HG03139 (cell line): Measurements from ENCODE around the gene DCBLD2.
"Not testable (repeated sequence)": the region's sequence is repeated elsewhere in the genome, so short reads cannot be mapped to it uniquely, and the experiment has no call there.

ENCODE experiments used
- ATAC-seq: cut with Tn5 transposase; IDR thresholded peaks from one replicate; pipeline ENCODE4 v1.9.1; 2021; ENCODE audit not compliant: unreplicated experiment

Gene DCBLD2

DNA sequence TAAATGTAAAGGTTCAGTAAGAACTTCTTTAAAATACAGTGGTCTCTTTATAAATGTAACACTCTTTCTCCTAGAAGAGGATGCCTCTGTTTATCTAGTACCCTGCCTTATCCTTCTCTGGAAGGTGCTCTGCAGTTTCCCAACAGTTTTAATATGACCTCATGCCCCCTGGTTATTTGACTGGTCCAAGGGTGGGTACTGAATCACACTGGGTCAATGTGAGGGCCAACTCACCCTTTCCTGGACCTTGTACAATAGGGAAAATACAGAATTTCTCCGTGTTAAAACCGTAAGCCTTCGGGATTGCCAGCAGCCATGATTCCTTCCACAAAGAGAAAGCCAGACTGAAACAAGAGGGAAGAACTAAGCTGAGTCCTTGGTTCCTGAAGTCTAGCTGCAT, 9.2 kb downstream of the DCBLD2 start:
- no peak for ATAC-seq

DNA sequence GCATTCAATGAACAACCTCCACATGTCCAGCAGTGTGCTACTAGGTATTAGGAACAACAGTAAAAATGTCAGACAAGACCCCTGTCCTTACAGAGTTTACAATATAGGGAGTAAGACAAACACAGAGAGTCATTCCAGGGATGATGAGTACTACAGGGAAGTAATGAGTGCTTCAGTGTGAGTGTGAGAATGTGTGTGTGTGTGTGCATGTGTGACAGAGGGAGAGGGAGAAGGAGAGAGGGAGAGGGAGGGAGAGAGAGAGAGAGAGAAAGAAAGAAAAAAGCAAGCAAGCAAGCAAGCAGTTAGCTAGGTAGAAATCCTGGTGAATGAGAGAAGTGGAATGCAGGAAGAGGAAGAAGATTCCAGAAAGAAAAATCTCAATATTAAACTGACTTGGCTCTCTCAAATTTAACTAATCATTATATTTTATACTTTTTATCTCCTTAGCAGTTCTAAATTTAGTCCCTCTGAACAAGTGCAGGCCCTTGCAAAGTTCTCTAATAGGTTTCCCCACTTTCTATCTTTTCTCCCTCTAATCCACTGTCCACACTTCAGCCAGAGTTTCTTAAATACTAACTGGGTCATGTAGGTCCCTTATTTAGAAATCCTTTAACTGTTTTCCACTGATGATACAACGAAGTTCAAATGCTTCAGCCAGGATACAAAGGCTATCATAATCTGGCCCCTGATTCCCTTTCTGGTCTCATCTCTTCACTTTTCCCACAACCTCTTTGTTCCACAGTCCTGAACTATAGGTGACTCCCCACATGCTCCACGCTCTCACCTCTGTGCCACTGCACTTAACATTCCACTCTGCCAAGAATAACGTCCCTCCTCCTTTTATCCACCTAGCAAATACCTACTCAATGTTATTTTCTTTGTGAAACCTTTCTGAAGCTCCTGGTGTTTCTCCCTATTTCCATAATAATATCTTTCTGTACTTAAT, 10.3 kb downstream of the DCBLD2 start:
- ATAC-seq = no peak

DNA sequence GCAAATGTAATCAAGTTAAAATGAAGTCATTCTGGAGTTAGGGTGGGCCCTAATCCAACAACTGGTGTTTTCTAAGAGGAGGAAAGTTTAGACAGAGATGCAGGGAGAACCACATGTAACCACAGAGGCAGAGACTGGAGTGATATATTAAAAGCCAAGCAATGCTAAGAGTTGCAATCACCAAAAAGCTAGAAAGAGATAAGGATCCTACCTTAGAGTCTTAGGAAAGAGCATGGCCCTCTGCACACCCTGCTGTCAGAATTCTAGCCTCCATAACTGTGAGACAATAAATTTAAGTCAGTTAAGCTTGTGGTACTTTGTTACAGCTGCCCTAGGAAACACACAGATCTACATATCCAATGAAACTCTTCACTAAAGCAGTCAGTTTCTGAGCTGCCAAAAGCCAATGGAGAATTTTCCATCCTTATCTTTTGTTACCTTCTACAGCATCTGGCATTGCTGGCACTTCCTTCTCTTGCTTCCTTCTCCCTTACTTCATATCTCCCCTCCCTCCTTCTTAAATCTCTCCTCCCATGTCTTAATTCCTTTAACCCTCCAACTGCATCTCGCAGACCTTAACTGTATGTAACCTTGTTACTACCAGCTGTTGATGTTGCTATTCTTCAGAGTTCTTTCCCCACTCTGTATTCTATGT, 11.2 kb downstream of the DCBLD2 start:
- no peak for ATAC-seq

- ATAC-seq = no peak
Observed at GRCh38 chr3:98887684-98888083, 13.8 kb downstream of the DCBLD2 start.

DNA sequence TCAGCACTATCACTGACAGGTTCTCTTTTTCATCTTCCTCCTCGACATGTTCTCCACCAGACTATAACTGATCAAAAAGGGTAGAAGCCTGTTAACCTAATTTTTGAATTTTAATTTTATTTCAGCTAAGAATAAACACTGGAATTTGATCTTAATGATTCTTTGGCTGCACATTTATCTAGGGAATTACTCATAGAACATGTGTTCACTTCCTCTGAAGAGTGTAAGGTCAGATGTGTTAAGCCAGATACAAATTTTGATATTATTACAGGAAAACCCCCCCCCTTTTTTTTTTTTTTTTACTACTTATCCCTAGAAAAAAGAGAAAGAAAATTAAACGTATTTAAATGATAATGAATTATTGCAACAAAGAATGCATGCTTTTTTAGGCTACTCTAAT, 15.0 kb downstream of the DCBLD2 start:
- ATAC-seq = no peak

DNA sequence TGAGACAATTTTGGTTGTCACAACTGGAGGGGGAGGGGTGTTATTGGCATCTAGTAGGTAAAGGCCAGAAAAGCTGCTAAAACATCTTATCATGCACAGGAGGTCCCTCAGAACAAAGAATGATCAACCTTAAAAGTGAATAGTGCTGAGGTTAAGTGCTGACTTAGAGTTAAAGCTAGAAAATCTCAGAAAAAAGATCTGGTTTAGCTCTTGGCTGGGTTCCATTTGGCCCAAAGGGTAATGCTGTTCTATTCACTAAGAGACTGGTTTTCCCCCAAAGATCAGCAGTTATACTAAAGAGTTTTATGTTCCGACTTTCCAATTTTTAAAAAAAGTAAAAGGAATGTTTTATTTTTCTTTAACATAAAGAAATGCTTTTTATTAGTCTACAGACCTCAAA, 15.6 kb downstream of the DCBLD2 start:
- ATAC-seq = no peak

- no peak for ATAC-seq
Observed at GRCh38 chr3:98884675-98885371, 16.7 kb downstream of the DCBLD2 start.

GRCh38 chr3:98882614-98883333, 18.7 kb downstream of the DCBLD2 start:
- not testable (repeated sequence) for ATAC-seq

GRCh38 chr3:98877132-98877531, 24.4 kb downstream of the DCBLD2 start:
- no peak for ATAC-seq

DNA sequence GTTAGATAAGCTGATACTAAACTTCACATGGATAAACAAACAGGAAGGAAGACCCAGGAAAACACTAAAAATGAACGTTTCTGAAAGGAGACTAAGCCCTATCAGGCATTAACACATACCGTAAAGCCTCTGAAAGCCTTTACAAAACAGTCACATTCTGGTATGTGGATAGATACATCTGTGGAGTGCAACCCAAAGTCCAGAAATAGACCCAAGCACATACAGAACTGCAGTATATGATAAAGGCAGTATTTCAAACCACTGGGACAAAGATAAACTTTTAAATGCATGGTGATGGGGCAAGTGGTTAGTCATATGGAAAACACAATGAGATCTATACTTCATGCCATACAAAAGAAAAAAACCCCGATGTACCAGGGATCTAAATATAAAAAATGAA, 26.0 kb downstream of the DCBLD2 start:
- ATAC-seq = no peak

DNA sequence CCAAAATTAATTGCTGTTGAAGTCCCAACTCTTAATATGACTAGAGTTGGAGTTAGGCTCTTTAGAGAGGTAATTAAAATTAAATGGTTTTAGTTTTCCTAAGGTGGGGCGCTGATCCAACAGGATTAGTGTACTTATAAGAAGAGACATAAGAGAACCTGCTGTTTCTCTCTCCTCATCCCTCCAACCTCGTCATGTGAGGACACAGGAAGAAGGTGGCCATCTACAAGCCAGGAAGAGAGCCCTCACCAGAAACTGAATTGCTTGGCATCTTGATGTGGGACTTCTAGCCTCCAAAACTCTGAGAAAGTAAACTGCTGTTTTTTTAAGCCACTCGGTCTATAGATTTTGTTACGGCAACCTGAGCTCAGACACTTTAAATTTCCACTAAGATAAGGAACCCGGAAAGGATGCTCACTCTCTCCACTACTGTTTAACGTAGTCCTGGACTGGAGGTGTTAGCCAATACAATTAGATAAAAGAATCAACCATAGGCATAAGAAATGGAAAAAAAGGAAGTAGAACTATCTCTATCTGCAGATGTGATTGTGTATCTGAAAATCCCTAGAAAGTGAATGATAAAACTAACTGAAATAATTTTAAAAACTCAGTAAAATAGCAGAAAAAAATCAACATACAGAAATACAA, 26.8 kb downstream of the DCBLD2 start:
- no peak for ATAC-seq

DNA sequence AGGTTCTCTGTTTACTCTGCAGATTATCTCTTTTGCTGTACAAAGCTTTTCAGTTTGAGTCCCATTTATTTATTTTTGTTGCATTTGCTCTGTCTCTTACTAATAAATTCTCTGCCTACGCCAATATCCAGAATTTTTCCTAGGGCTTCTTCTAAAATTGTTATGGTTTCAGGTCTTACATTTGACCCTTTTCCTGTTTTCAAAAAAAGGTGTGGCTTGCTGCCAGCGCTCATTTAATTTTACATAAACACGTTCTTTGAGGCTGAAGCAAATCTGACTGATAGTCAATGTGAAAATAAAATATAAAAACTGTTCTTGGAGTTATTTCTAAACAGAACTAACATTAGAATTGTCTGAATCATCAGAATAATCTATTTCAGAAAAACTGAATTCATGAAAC, 32.1 kb downstream of the DCBLD2 start:
- ATAC-seq = no peak

DNA sequence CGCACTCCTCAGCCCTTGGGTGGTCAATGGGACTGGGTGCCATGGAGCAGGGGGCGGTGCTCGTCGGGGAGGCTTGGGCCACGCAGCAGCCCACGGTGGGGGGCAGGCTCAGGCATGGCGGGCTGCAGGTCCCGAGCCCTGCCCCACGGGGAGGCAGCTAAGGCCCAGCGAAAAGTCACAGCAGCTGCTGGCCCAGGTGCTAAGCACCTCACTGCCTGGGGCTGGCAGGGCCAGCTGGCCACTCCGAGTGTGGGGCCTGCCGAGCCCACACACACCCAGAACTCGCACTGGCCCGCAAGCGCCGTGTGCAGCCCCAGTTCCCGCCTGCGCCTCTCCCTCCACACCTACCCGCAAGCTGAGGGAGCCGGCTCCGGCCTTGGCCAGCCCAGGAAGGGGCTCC, 43.5 kb downstream of the DCBLD2 start:
- ATAC-seq = not testable (repeated sequence)

DNA sequence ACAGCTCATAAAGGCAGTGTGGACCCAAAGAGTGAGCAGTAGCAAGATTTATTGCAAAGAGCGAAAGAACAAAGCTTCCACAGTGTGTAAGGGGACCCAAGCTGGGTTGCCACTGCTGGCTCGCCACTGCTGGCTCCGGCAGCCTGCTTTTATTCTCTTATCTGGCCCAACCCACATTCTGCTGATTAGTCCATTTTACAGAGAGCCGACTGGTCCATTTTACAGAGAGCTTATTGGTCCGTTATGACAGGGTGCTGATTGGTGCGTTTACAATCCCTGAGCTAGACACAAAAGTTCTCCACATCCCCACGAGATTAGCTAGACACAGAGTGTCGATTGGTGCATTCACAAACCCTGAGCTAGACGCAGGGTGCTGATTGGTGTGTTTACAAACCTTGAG, 44.2 kb downstream of the DCBLD2 start:
- ATAC-seq = not testable (repeated sequence)

- ATAC-seq = no peak
Observed at GRCh38 chr3:98856724-98857123, 44.8 kb downstream of the DCBLD2 start.

- ATAC-seq = no peak
Observed at GRCh38 chr3:98855806-98856400, 45.6 kb downstream of the DCBLD2 start.

GRCh38 chr3:98848108-98848507, 53.4 kb downstream of the DCBLD2 start:
- ATAC-seq = no peak

- no peak for ATAC-seq
Observed at GRCh38 chr3:98846101-98846500, 55.4 kb downstream of the DCBLD2 start.

GRCh38 chr3:98843266-98843959, 58.1 kb downstream of the DCBLD2 start:
- ATAC-seq = no peak

DNA sequence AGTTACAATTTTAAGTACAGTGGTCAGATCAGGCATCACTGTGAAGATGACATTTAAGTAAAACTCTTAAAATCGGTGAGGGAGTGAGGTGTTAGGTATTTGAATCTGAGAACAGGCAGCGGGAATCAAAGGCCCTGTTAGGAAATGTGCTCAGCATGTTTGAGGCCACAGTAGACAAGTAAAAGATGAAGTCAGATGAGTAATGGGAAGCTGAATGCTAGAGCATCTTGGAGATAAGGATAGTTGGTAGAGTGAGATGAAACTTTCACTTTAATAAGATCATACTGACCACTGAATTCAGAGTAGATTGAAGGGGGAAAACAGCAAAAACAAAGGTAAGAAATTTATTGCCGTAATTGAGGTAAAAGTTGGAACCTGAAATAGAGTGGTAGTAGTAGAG, 61.6 kb downstream of the DCBLD2 start:
- ATAC-seq = no peak
